NCI-H446 (cell line): ENCODE results near the gene CCDC201.
"Not testable (repeated sequence)": the region's sequence is repeated elsewhere in the genome, so short reads cannot be mapped to it uniquely, and the experiment has no call there.

ENCODE experiments used
- DNase-seq, 2 experiments: peaks; one replicate each; lab custom pipeline; 2025; lab: John Stamatoyannopoulos, UW

CCDC201 gene

DNA sequence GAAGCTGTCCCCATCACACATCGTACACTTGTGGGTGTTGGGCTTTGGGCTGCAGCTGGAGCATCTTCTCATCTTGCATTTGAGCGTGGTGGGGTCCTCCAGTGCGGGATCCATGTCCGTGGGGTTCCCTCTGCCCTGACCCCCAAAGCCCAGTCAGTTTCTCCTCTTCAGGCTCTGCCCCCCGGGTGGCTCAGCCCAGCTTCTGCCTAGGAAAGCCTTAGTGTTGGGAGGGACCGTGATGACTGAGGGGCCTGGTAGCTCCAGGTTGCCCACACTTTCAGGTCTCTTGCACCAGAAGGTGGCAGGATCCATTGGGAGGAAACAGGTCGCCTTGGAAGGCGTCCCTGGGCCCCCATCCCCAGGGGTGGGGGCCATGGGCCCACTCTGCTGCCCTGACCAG is 55.9 kb downstream of the CCDC201 start:
- DNase-seq = not testable (repeated sequence)

- not testable (repeated sequence) for DNase-seq
These were observed 58.4 kb downstream of the CCDC201 start for GRCh38 chr7:45814216-45815118.

DNA sequence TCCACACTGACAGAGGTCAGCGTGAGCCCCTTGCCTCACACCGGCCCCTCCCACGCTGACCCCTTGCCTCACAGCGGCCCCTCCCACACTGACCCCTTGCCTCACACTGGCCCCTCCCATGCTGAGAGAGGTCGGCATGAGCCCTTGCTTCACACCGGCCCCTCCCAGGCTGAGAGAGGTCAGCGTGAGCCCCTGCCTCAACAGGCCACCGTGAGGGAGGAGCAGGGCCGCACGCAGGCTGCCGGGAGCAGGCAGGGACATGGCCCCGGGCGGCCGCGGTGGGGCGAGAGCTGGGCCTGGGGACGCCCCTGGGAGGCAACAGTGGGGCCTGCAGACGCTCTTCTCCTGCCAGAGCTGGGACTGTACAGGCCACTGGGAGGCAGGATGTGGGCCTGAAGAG is 59.1 kb downstream of the CCDC201 start:
- DNase-seq = not testable (repeated sequence)

GRCh38 chr7:45812946-45813345 is 59.9 kb downstream of the CCDC201 start:
- no peak for DNase-seq

- not testable (repeated sequence) for DNase-seq
These were observed 61.1 kb downstream of the CCDC201 start for GRCh38 chr7:45811652-45812234.

DNA sequence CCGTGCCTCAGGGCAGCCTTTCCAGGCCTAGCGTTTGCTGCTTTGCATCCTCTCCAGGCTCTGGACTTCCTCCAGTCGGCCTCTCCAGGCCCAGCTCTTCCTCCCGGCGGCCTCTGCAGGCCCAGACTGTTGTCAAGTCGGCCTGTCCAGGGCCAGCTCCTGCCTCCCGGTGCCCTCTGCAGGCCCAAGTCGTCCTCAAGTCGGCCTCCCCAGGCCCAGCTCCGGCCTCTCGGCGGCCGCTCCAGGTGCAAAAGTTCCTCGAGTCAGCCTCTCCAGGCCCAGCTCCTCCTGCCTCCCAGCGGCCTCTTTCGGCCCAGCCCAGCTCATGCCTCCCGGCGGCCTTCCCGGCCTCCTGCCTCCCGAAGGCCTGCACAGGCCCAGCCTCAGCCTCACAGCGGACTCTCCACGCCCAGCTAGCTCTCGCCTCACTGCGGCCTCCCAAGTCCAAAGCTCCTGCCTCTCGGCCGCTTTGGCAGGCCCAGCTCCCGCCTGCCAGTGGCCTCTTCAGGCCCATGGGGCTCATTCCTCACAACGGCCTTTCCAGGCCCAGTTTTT is 62.4 kb downstream of the CCDC201 start:
- DNase-seq = not testable (repeated sequence)
